Measurements from ENCODE around the gene ACSS2.

Gene ACSS2

GRCh38 chr20:34967421-34967820 is 91.0 kb downstream of the ACSS2 start:
- TF ChIP-seq CTCF (IDR thresholded peaks at IDR 0.05): no peak
- Histone ChIP-seq H3K4me3 (no peak overlapping the region), H3K36me3 (no peaks in the 10 kb centered on the region), H3K4me1 (no peaks in the 10 kb centered on the region), H3K27ac (no peak overlapping the region), H3K27me3 (peaks cover 0 to 2% of the 10 kb centered on the region in 2 donors), H3K9me3 (no peaks in the 10 kb centered on the region)
- no peak for DNase-seq
- intact Hi-C loops (cut with DNase I; ENCODE audit: low total_unique reads): no loop called here

GRCh38 chr20:34968042-34968775 is 91.8 kb downstream of the ACSS2 start:
- H3K27ac ChIP-seq: no peak overlapping the region
- no peak for DNase-seq
- no peak for TF ChIP-seq CTCF (IDR thresholded peaks at IDR 0.05)
- H3K4me1 ChIP-seq: no peaks in the 10 kb centered on the region
- H3K4me3 ChIP-seq: no peak overlapping the region
- H3K36me3 ChIP-seq: no peaks in the 10 kb centered on the region
- no peaks in the 10 kb centered on the region for H3K9me3 ChIP-seq
- peaks cover 0 to 2% of the 10 kb centered on the region in 2 donors for H3K27me3 ChIP-seq
- intact Hi-C loops (cut with DNase I; ENCODE audit: low total_unique reads): no loop called here

- DNase-seq: no peak
- Histone ChIP-seq H3K9me3 (no peaks in the 10 kb centered on the region), H3K27ac (no peak overlapping the region)
Observed at GRCh38 chr20:34970193-34970840, 93.9 kb downstream of the ACSS2 start.

GRCh38 chr20:34970846-34971560 is 94.6 kb downstream of the ACSS2 start:
- TF ChIP-seq CTCF (IDR thresholded peaks at IDR 0.05): no peak
- Histone ChIP-seq H3K27ac (no peak overlapping the region), H3K9me3 (no peaks in the 10 kb centered on the region), H3K4me1 (no peaks in the 10 kb centered on the region), H3K4me3 (no peak overlapping the region), H3K36me3 (no peaks in the 10 kb centered on the region), H3K27me3 (peaks cover 0 to 2% of the 10 kb centered on the region in 2 donors)
- DNase-seq: no peak
- intact Hi-C loops (cut with DNase I; ENCODE audit: low total_unique reads): no loop called here

More at GRCh38 chr20:34970193-34970840, 93.9 kb downstream of the ACSS2 start:
- peaks cover 0 to 2% of the 10 kb centered on the region in 2 donors for H3K27me3 ChIP-seq
- TF ChIP-seq CTCF (IDR thresholded peaks at IDR 0.05): no peak
- H3K4me3 ChIP-seq: no peak overlapping the region
- H3K36me3 ChIP-seq: no peaks in the 10 kb centered on the region
- intact Hi-C loops (cut with DNase I; ENCODE audit: low total_unique reads): no loop called here
- no peaks in the 10 kb centered on the region for H3K4me1 ChIP-seq

GRCh38 chr20:34971561-34972235 is 95.3 kb downstream of the ACSS2 start:
- Histone ChIP-seq H3K4me1 (no peaks in the 10 kb centered on the region), H3K36me3 (no peaks in the 10 kb centered on the region), H3K9me3 (no peaks in the 10 kb centered on the region), H3K27ac (no peak overlapping the region), H3K4me3 (no peak overlapping the region), H3K27me3 (peaks cover 0 to 2% of the 10 kb centered on the region in 2 donors)
- no peak for TF ChIP-seq CTCF (IDR thresholded peaks at IDR 0.05)
- intact Hi-C loops (cut with DNase I; ENCODE audit: low total_unique reads): no loop called here
- DNase-seq: no peak

Data from tibial artery (tissue), 4 donors.